ENCODE results near the gene HBB.

GRCh38 chr11:5227681-5228080 is 810 bp upstream of the HBB start:
- TF ChIP-seq POLR2A (IDR thresholded peaks at IDR 0.05) (no peak), CTCF (IDR thresholded peaks at IDR 0.05) (no peak)

Measured in thyroid gland (tissue), 4 donors.